Islet of Langerhans (tissue), 1 donor: ENCODE results near the gene LDHAL6A.
"Not testable (repeated sequence)": the region's sequence is repeated elsewhere in the genome, so short reads cannot be mapped to it uniquely, and the experiment has no call there.

Source experiments
- FAIRE-seq: peaks from one replicate; lab custom pipeline; 2011; peaks lifted over from hg19 to GRCh38; lab: Jason Lieb, UNC

LDHAL6A gene

GRCh38 chr11:18455686-18456372 is at the start of gene LDHAL6A:
LDHAL6A (plus strand) TSS chr11:18455856; CDS start chr11:18456681, 825 bp downstream.
- FAIRE-seq: no peak

DNA sequence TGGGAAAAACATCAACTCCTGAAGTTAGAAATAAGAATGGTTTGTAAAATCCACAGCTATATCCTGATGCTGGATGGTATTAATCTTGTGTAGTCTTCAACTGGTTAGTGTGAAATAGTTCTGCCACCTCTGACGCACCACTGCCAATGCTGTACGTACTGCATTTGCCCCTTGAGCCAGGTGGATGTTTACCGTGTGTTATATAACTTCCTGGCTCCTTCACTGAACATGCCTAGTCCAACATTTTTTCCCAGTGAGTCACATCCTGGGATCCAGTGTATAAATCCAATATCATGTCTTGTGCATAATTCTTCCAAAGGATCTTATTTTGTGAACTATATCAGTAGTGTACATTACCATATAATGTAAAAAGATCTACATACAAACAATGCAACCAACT is 48.3 kb upstream of the LDHAL6A start:
- FAIRE-seq: not testable (repeated sequence)

DNA sequence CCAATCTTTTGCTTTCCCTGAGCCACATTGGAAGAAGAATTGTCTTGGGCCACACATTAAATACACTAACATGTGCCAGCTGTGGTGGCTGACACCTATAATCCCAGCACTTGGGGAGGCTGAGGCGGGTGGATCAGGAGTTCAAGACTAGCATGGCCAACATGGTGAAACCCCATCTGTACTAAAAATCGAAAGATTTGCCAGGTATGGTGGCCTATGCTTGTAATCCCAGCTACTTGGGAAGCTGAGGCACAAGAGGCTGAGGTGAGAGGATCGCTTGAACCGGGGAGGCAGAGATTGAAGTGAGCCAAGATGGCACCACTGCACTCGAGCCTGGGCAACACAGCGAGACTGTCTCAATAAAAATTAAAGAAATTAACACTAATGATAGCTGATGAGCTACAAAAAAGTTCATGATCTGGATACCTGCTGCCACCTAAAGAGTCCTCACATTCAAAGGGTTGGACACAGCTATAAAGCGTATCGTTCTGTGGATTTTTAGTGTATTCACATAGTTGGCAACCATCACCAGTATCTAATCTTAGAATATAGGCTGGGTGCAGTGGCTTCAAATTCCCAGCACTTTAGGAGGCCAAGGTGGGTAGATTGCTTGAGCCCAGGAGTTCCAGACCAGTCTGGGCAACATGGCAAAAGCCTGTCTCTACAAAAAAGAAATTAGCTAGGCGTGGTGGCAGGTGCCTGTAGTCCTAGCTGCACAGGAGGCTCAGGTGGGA is 46.9 kb upstream of the LDHAL6A start:
- no peak for FAIRE-seq

DNA sequence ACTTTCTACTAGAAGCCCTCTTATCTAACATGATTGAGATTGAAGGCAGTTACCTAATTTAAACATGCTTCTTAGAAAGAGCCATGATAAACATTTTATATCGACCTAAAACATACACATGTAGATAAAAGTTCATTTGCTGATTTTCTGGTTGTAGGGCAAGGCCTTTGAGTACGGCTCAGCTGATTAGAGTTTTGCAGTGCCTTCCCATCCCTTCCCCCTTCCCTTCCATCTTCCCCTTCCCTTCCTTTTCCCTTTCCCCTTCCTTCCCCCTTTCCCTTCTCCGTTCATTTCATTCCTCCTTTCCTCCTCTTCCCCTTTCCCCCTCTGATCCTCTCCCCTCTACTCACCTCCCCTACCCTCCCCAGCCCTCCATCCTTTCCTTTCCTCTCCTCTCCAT is 39.2 kb upstream of the LDHAL6A start:
- FAIRE-seq: no peak

DNA sequence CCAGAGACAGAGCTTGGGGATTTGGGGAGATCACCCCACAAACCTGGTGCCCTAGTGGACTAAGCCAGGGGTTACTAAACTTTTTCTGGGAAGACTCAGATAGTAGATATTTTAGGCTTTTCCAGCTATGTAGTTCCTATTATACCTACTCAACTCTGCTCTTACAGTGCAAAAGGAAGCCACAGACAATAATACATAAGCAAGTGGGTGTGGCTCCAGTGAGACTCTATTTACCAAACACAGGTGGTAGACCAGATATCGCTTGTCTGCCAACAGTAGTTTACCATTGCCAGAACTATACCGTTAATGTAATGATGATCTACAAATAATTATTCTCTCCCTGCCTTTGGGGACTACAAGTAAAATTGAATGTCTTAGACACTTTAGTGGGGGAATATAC is 36.6 kb upstream of the LDHAL6A start:
- FAIRE-seq: no peak

- no peak for FAIRE-seq
These were observed 35.6 kb upstream of the LDHAL6A start for GRCh38 chr11:18420067-18420466.

- FAIRE-seq: no peak
These were observed 28.4 kb upstream of the LDHAL6A start for GRCh38 chr11:18427240-18427639.

GRCh38 chr11:18429332-18429731 is 26.3 kb upstream of the LDHAL6A start:
- FAIRE-seq: no peak

DNA sequence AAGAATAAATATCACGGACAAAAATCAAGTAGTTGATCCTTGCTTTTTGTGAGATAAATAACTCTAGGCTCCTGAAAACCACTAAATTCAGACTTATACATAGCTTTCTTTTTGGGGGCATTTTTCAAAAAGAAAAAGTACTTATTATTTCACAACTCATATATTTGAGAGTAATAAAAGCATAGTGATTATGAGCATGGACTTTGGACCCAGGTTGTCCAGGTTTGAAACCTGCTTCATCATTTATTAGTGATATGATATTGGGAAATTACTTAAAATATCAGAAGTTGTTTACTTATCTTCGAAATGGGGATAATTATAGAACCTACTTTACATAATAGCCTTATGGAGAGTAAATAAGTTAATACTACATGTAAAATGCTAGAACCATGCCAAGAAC is 17.0 kb upstream of the LDHAL6A start:
- no peak for FAIRE-seq

- no peak for FAIRE-seq
These were observed 6.4 kb upstream of the LDHAL6A start for GRCh38 chr11:18449251-18449650.

- no peak for FAIRE-seq
These were observed 2.7 kb upstream of the LDHAL6A start for GRCh38 chr11:18452927-18453326.

- no peak for FAIRE-seq
These were observed 1.8 kb downstream of the LDHAL6A start for GRCh38 chr11:18457450-18457849.

DNA sequence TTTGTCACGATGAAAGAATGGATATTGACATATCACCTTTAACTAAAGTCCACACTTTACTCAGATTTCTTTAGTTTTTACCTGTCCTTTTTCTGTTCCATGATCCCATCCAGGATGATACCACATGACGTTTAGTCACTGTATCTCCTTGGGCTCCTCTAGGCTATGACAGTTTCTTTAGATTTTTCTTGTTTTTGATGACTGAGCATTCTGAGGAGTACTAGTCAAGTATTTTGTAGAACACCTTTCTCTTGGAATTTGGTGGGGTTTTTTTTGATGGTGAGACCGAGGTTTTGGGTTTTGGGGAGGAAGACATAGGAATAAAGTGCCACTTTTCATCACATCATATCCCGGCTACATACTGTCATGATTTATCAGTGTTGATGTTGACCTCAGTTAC is 4.0 kb downstream of the LDHAL6A start:
- no peak for FAIRE-seq

- FAIRE-seq: no peak
These were observed 6.3 kb downstream of the LDHAL6A start for GRCh38 chr11:18461909-18462308.

GRCh38 chr11:18463439-18463838 is 7.8 kb downstream of the LDHAL6A start:
- FAIRE-seq: no peak

DNA sequence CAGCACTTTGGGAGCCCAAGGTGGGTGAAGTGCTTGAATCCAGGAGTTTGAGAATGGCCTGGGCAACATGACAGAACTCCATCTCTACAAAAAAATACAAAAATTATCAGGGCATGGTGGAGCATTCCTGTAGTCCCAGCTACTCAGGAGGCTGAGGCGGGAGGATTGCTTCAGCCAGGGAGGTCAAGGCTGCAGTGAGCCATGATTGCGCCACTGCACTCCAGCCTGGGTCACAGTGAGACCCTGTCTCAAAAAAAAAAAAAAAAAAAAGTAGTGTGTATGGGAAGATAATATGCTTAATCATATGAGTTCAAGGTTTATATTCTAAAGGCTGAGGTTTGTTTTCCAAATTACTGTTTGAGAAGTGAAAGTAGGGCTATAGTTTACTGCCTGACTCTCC is 10.7 kb downstream of the LDHAL6A start:
- no peak for FAIRE-seq

GRCh38 chr11:18468059-18468458 is 12.4 kb downstream of the LDHAL6A start:
- no peak for FAIRE-seq

DNA sequence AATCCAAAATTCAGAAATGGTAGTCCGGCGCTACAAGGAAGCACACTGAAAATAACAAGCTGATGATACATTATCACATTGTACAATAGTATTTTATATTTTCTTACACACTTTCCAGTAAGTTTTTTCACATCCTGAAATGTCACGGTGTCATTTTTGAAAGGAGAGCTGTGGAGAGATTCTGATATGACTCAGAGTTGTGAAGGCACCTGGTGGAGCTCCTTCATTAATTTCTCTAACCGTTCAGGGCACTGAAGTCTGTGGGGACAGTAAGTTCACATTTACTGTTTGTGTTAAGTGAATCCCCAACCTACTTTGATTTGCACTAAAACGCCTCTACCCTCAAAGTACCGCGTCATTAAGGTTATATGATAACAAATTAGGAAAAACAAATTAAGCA is 13.3 kb downstream of the LDHAL6A start:
- FAIRE-seq: no peak

- FAIRE-seq: no peak
These were observed 16.3 kb downstream of the LDHAL6A start for GRCh38 chr11:18471995-18472394.

GRCh38 chr11:18472587-18472986 is 16.9 kb downstream of the LDHAL6A start:
- FAIRE-seq: no peak

- FAIRE-seq: no peak
These were observed 23.4 kb downstream of the LDHAL6A start for GRCh38 chr11:18479063-18479462.

- no peak for FAIRE-seq
These were observed 30.4 kb downstream of the LDHAL6A start for GRCh38 chr11:18485913-18486528.

- FAIRE-seq: no peak
These were observed 34.7 kb downstream of the LDHAL6A start for GRCh38 chr11:18490319-18490718.
